Peyer's patch (tissue), 4 donors: ENCODE measurements around the gene ACTL8.

ENCODE experiments used
- CTCF ChIP-seq, 6 experiments: fragments of 450-650 bp in 4 of 6; fragments of 200-600 bp in 2 of 6; sonication (generic) in 1 of 6; IDR thresholded peaks; one replicate each; pipeline ENCODE4 v1.5.1; 2017 to 2019; ENCODE audit warnings: antibody characterized with exemption in 6 of 6, mild to moderate bottlenecking in 3 of 6, moderate library complexity in 1 of 6
- POLR2A ChIP-seq, 2 donors: fragments of 450-650 bp; IDR thresholded peaks; one replicate each; pipeline ENCODE4 v1.5.1; 2017; ENCODE audit warnings: antibody characterized with exemption in 2 of 2, mild to moderate bottlenecking in 2 of 2, moderate library complexity in 2 of 2

- TF ChIP-seq CTCF (IDR thresholded peaks at IDR 0.05) (no peak), POLR2A (IDR thresholded peaks at IDR 0.05) (no peak)
Measured at GRCh38 chr1:17791055-17791390, 35.9 kb downstream of the ACTL8 start.
